ENCODE results near the gene MST1. TPM values are rescaled to one million over a fixed set of nuclear protein-coding genes. Genes with fewer than 3 reads are reported as not detected.

Gene MST1
- total RNA-seq, 2 donors from 2014 or later, result 10.2 to 32.2 TPM

- no peak overlapping the region for H3K27ac ChIP-seq
- TF ChIP-seq POLR2AphosphoS5 (IDR thresholded peaks at IDR 0.05) (no peak), CTCF (IDR thresholded peaks at IDR 0.05) (no peak)
- H3K4me3 ChIP-seq, result no peak overlapping the region
- H3K36me3 ChIP-seq, result peaks cover 17 to 38% of the 10 kb centered on the region in 2 donors
- 81% methylated on average over 6 of the region's 6 CpGs for WGBS
- H3K9me3 ChIP-seq, result no peaks in the 10 kb centered on the region
- intact Hi-C loops (cut with DNase I), result no loop called here
- DNase-seq (ENCODE audit: low spot score), result no peak
- no peaks in the 10 kb centered on the region for H3K27me3 ChIP-seq (replicated peaks; ENCODE audit: insufficient read depth)
- H3K4me1 ChIP-seq (replicated peaks), result no peaks in the 10 kb centered on the region
Observed at GRCh38 chr3:49683162-49683561, 6.1 kb downstream of the MST1 start.

GRCh38 chr3:49681543-49681942, 7.7 kb downstream of the MST1 start:
- WGBS, result 80% methylated on average over 4 of the region's 4 CpGs

GRCh38 chr3:49681232-49681522, 8.1 kb downstream of the MST1 start:
- Histone ChIP-seq H3K36me3 (peaks cover 17 to 40% of the 10 kb centered on the region in 2 donors), H3K4me1 (replicated peaks) (no peaks in the 10 kb centered on the region), H3K4me3 (no peak overlapping the region), H3K9me3 (no peaks in the 10 kb centered on the region), H3K27ac (no peak overlapping the region), H3K27me3 (replicated peaks; ENCODE audit: insufficient read depth) (no peaks in the 10 kb centered on the region)
- DNase-seq (ENCODE audit: low spot score), result no peak
- intact Hi-C loops (cut with DNase I), result no loop called here
- 96% methylated on average over 2 of the region's 2 CpGs for WGBS
- TF ChIP-seq POLR2A (IDR thresholded peaks at IDR 0.05) (no peak), POLR2AphosphoS5 (IDR thresholded peaks at IDR 0.05) (no peak), CTCF (IDR thresholded peaks at IDR 0.05) (no peak)

More at GRCh38 chr3:49681543-49681942, 7.7 kb downstream of the MST1 start:
- DNase-seq (ENCODE audit: low spot score), result no peak
- Histone ChIP-seq H3K36me3 (peaks cover 17 to 38% of the 10 kb centered on the region in 2 donors), H3K4me1 (replicated peaks) (no peaks in the 10 kb centered on the region), H3K9me3 (no peaks in the 10 kb centered on the region), H3K27me3 (replicated peaks; ENCODE audit: insufficient read depth) (no peaks in the 10 kb centered on the region), H3K27ac (no peak overlapping the region), H3K4me3 (no peak overlapping the region)
- intact Hi-C loops (cut with DNase I), result no loop called here
- TF ChIP-seq POLR2A (IDR thresholded peaks at IDR 0.05) (no peak), POLR2AphosphoS5 (IDR thresholded peaks at IDR 0.05) (no peak), CTCF (IDR thresholded peaks at IDR 0.05) (no peak)

GRCh38 chr3:49680493-49681231, 8.6 kb downstream of the MST1 start:
- DNase-seq (ENCODE audit: low spot score), result no peak
- Histone ChIP-seq H3K27me3 (replicated peaks; ENCODE audit: insufficient read depth) (no peaks in the 10 kb centered on the region), H3K4me3 (no peak overlapping the region), H3K36me3 (peaks cover 17 to 44% of the 10 kb centered on the region in 2 donors), H3K9me3 (no peaks in the 10 kb centered on the region), H3K4me1 (replicated peaks) (no peaks in the 10 kb centered on the region), H3K27ac (no peak overlapping the region)
- no peak for TF ChIP-seq CTCF (IDR thresholded peaks at IDR 0.05)
- TF ChIP-seq POLR2A (IDR thresholded peaks at IDR 0.05), result no peak
- no peak for TF ChIP-seq POLR2AphosphoS5 (IDR thresholded peaks at IDR 0.05)
- 87% methylated on average over 4 of the region's 7 CpGs for WGBS
- intact Hi-C loops (cut with DNase I), result no loop called here

GRCh38 chr3:49675912-49676311, 13.4 kb downstream of the MST1 start:
- Histone ChIP-seq H3K9me3 (no peaks in the 10 kb centered on the region), H3K27me3 (replicated peaks; ENCODE audit: insufficient read depth) (no peaks in the 10 kb centered on the region), H3K27ac (no peak overlapping the region), H3K4me3 (no peak overlapping the region), H3K36me3 (peaks cover 8 to 18% of the 10 kb centered on the region in 2 donors), H3K4me1 (replicated peaks) (peaks cover 6% of the 10 kb centered on the region)
- WGBS, result 91% methylated on average over 11 of the region's 11 CpGs
- intact Hi-C loops (cut with DNase I), result no loop called here
- DNase-seq (ENCODE audit: low spot score), result no peak
- no peak for TF ChIP-seq POLR2A (IDR thresholded peaks at IDR 0.05)
- TF ChIP-seq CTCF (IDR thresholded peaks at IDR 0.05), result no peak
- TF ChIP-seq POLR2AphosphoS5 (IDR thresholded peaks at IDR 0.05), result no peak
